ENCODE data around the gene SYDE2. TPM values are rescaled to one million over a fixed set of nuclear protein-coding genes. Genes with fewer than 3 reads are reported as not detected.

The SYDE2 gene
- total and polyA plus RNA-seq, 9 of the 15 experiments (the other 6 are each of a cell fraction or from before 2014, with no cell fraction given) = 0.39 to 8.7 (median 4.5) TPM

DNA sequence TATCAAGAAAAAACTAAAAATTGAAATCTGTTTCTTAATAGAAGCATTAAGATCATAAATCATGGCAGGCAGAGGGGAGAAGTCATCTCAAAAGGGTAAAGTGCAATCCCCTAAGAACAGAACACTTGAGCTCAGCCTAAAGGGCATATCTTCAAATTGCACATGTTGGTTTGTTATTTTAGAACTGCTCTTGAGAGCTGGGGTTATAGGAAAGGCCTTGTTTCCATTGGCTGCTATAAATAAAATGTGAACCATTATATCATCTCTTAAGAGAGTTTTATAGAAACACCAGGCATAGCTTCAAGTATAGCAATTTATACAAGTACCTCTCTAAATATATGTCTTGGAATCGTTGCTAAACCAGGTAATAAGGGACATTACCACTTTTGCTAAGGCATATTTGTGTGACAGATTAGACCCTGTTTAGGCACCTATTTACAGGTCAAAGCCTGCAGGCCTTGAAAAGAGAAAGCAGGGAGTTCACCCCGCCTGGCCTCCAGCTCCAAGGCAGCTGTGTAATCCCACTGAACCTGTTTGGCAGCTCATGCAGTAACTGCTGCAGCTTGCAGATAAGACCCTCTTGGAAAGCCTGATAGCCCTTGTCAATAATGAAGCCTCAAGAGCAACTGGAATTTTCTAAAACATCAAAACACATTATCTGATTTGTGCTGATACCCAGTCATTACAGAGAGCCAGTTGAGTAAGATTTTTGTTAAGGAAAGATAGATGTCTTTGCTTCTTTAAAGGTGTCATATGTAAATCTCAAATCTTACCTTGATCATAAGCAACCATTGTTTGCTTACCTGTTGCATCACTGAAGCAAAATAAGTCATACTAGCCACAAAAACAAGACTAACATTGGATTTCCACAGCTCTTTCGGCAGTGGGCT, 24.2 kb upstream of the SYDE2 start (continued):
- TF ChIP-seq, protein P1, sequence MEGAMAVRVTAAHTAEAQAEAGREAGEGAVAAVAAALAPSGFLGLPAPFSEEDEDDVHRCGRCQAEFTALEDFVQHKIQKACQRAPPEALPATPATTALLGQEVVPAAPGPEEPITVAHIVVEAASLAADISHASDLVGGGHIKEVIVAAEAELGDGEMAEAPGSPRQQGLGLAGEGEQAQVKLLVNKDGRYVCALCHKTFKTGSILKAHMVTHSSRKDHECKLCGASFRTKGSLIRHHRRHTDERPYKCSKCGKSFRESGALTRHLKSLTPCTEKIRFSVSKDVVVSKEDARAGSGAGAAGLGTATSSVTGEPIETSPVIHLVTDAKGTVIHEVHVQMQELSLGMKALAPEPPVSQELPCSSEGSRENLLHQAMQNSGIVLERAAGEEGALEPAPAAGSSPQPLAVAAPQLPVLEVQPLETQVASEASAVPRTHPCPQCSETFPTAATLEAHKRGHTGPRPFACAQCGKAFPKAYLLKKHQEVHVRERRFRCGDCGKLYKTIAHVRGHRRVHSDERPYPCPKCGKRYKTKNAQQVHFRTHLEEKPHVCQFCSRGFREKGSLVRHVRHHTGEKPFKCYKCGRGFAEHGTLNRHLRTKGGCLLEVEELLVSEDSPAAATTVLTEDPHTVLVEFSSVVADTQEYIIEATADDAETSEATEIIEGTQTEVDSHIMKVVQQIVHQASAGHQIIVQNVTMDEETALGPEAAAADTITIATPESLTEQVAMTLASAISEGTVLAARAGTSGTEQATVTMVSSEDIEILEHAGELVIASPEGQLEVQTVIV (CRISPR knock-in tag; IDR thresholded peaks at IDR 0.05; ENCODE audit: borderline replicate concordance) = no peak
- no peak for TF ChIP-seq HNRNPH1 (optimal IDR thresholded peaks at IDR 0.05; ENCODE audit: low read depth, low read length)
- TF ChIP-seq, protein P2, sequence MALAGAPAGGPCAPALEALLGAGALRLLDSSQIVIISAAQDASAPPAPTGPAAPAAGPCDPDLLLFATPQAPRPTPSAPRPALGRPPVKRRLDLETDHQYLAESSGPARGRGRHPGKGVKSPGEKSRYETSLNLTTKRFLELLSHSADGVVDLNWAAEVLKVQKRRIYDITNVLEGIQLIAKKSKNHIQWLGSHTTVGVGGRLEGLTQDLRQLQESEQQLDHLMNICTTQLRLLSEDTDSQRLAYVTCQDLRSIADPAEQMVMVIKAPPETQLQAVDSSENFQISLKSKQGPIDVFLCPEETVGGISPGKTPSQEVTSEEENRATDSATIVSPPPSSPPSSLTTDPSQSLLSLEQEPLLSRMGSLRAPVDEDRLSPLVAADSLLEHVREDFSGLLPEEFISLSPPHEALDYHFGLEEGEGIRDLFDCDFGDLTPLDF (CRISPR knock-in tag; IDR thresholded peaks at IDR 0.05) = no peak
- TF ChIP-seq HIVEP1 (CRISPR knock-in tag; IDR thresholded peaks at IDR 0.05) = no peak
- TF ChIP-seq RBM25 (IDR thresholded peaks at IDR 0.05; ENCODE audit: low read depth, low read length, severe bottlenecking) = no peak
- TF ChIP-seq, protein P3, sequence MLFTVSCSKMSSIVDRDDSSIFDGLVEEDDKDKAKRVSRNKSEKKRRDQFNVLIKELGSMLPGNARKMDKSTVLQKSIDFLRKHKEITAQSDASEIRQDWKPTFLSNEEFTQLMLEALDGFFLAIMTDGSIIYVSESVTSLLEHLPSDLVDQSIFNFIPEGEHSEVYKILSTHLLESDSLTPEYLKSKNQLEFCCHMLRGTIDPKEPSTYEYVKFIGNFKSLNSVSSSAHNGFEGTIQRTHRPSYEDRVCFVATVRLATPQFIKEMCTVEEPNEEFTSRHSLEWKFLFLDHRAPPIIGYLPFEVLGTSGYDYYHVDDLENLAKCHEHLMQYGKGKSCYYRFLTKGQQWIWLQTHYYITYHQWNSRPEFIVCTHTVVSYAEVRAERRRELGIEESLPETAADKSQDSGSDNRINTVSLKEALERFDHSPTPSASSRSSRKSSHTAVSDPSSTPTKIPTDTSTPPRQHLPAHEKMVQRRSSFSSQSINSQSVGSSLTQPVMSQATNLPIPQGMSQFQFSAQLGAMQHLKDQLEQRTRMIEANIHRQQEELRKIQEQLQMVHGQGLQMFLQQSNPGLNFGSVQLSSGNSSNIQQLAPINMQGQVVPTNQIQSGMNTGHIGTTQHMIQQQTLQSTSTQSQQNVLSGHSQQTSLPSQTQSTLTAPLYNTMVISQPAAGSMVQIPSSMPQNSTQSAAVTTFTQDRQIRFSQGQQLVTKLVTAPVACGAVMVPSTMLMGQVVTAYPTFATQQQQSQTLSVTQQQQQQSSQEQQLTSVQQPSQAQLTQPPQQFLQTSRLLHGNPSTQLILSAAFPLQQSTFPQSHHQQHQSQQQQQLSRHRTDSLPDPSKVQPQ (CRISPR knock-in tag; IDR thresholded peaks at IDR 0.05; ENCODE audit: borderline replicate concordance) = no peak
- 0 out of 2 replicates have a peak, but pooled peaks have one; percentile 8 for TF ChIP-seq ZNF766 (CRISPR knock-in tag; conservative IDR thresholded peaks at IDR 0.05)
- TF ChIP-seq KDM5B (IDR thresholded peaks at IDR 0.05; ENCODE audit: insufficient replicate concordance, low read depth, low read length) = no peak
- no peak for TF ChIP-seq ZNF77 (CRISPR knock-in tag; IDR thresholded peaks at IDR 0.05)
- no peak for TF ChIP-seq ASH1L (IDR thresholded peaks at IDR 0.05; ENCODE audit: borderline replicate concordance, low read depth, partially characterized antibody)
- TF ChIP-seq, protein P4, sequence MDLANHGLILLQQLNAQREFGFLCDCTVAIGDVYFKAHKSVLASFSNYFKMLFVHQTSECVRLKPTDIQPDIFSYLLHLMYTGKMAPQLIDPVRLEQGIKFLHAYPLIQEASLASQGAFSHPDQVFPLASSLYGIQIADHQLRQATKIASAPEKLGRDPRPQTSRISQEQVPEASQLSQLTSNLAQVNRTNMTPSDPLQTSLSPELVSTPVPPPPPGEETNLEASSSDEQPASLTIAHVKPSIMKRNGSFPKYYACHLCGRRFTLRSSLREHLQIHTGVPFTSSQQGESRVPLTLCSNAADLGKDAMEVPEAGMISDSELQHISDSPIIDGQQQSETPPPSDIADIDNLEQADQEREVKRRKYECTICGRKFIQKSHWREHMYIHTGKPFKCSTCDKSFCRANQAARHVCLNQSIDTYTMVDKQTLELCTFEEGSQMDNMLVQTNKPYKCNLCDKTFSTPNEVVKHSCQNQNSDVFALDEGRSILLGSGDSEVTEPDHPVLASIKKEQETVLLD (IDR thresholded peaks at IDR 0.05) = peak; percentile 65; the same call in 1 of the 2 replicates
- TF ChIP-seq, protein P5, sequence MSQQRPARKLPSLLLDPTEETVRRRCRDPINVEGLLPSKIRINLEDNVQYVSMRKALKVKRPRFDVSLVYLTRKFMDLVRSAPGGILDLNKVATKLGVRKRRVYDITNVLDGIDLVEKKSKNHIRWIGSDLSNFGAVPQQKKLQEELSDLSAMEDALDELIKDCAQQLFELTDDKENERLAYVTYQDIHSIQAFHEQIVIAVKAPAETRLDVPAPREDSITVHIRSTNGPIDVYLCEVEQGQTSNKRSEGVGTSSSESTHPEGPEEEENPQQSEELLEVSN (IDR thresholded peaks at IDR 0.05; ENCODE audit: borderline replicate concordance in 1 of 2, extremely low read depth in 1 of 2, insufficient read depth in 1 of 2, insufficient read length in 1 of 2, low read depth in 1 of 2, low read length in 1 of 2, poor library complexity in 1 of 2, severe bottlenecking in 1 of 2) = no peak
- TF ChIP-seq SNIP1 (IDR thresholded peaks at IDR 0.05; ENCODE audit: low read depth) = no peak
